Panc1 (cell line): ENCODE measurements around the gene CYTH2. TPM values are rescaled to one million over a fixed set of nuclear protein-coding genes. Genes with fewer than 3 reads are reported as not detected.

ENCODE experiments used
- ATAC-seq: fragments of 200-7000 bp; cut with Tn5 transposase; 2 replicates; pipeline ENCODE4 v1.9.1; 2020; ENCODE audit warnings: mild to moderate bottlenecking, moderate library complexity
- Bru-seq: library from RNA; stranded (reverse); fragments of 400-500 nt; gene quantifications from one replicate; lab custom pipeline; 2021; lab: Mats Ljungman, UMichigan
- BruChase-seq, 2 experiments: library from RNA; stranded (reverse); fragments of 400-500 nt; gene quantifications; one replicate each; lab custom pipeline; 2021; lab: Mats Ljungman, UMichigan
- BruUV-seq: library from RNA; stranded (reverse); fragments of 400-500 nt; replicated peaks from 2 replicates; lab custom pipeline; 2021; lab: Mats Ljungman, UMichigan
- CTCF ChIA-PET: fragments of 300-600 bp; sonication (Branson Sonifier 250); formaldehyde crosslinking; loops from one replicate; lab custom pipeline; 2022; ENCODE audit warnings: antibody characterized with exemption; lab: Charles Lee
- POLR2A ChIA-PET: fragments of 300-600 bp; sonication (Branson Sonifier 250); formaldehyde crosslinking; loops from one replicate; lab custom pipeline; 2022; ENCODE audit warnings: antibody characterized with exemption; lab: Charles Lee
- DNase-seq: peaks from one replicate; pipeline ENCODE4 v3.0.0-alpha.2; 2010; ENCODE audit warnings: low read depth, low spot score
- H3K27ac ChIP-seq: 2 replicates; pipeline ENCODE4 v1.5.1; 2011; ENCODE audit warnings: mild to moderate bottlenecking, low read length, inconsistent platforms
- H3K27me3 ChIP-seq: fragments of 200-500 bp; sonication (Bioruptor generic); 2 replicates; pipeline ENCODE4 v1.6.0; 2014; ENCODE audit warnings: low read length, inconsistent platforms; ENCODE audit not compliant: control insufficient read depth, insufficient read depth
- H3K36me3 ChIP-seq: fragments of 200-500 bp; sonication (Bioruptor generic); 2 replicates; pipeline ENCODE4 v1.5.1; 2014; ENCODE audit warnings: inconsistent platforms, mild to moderate bottlenecking, low read length, moderate library complexity; ENCODE audit not compliant: control insufficient read depth, insufficient read depth
- H3K4me1 ChIP-seq: 2 replicates; pipeline ENCODE4 v1.5.1; 2011; ENCODE audit warnings: inconsistent platforms, mild to moderate bottlenecking, low read length, moderate library complexity; ENCODE audit not compliant: control insufficient read depth, insufficient read depth
- H3K4me3 ChIP-seq, 2 experiments: 2 replicates each; pipeline ENCODE4 v1.5.1; 2011 to 2012; ENCODE audit warnings: low read depth in 2 of 2, low read length in 2 of 2, mild to moderate bottlenecking in 2 of 2, inconsistent platforms in 1 of 2, moderate library complexity in 1 of 2
- H3K9me3 ChIP-seq: fragments of 200-500 bp; sonication (Bioruptor generic); 2 replicates; pipeline ENCODE4 v1.5.1; 2014; ENCODE audit warnings: low read depth, mild to moderate bottlenecking, inconsistent platforms, low read length, moderate library complexity; ENCODE audit not compliant: control insufficient read depth, insufficient read depth
- POLR2AphosphoS5 ChIP-seq: IDR thresholded peaks from 2 replicates; pipeline ENCODE4 v1.6.1; 2012; ENCODE audit warnings: mild to moderate bottlenecking, low read depth, low read length, moderate library complexity
- SIN3A ChIP-seq: IDR thresholded peaks from 2 replicates; pipeline ENCODE4 v1.6.1; 2012; ENCODE audit warnings: low read depth, mild to moderate bottlenecking, low read length, moderate library complexity, borderline replicate concordance; ENCODE audit not compliant: insufficient read depth
- TCF7L2 ChIP-seq: IDR thresholded peaks from 2 replicates; pipeline ENCODE4 v1.6.1; 2011; ENCODE audit warnings: mild to moderate bottlenecking, low read depth, low read length, inconsistent platforms
- in situ Hi-C: cut with HindIII; loops from 2 replicates; pipeline ENCODE4 v1.10.0; 2016; ENCODE audit warnings: low sequenced_read_pairs, low pct_unique_long_range_greater_than_20kb
- intact Hi-C: fragments of 100-400 bp; cut with micrococcal nuclease; formaldehyde crosslinking; loops from one replicate; pipeline ENCODE4 v1.10.0; 2022; ENCODE audit not compliant: unreplicated experiment
- long read RNA-seq: library from polyadenylated mRNA; unstranded; transcript quantifications from one replicate; pipeline ENCODE4 v2.0.0, GENCODE V29; 2021; ENCODE audit not compliant: unreplicated experiment
- polyA plus RNA-seq: library from polyadenylated mRNA; unstranded; fragments of >200 nt; gene quantifications from one replicate; pipeline ENCODE4 v1.2.1, GENCODE V29; 2012; ENCODE audit warnings: missing spikeins; ENCODE audit not compliant: insufficient read length
- total RNA-seq: library from RNA; stranded (reverse); gene quantifications from one replicate; pipeline ENCODE4 v1.2.1, GENCODE V29; 2021; ENCODE audit not compliant: unreplicated experiment
- TF ChIP-seq, protein P1 (sequence below): fragments of 450-650 bp; IDR thresholded peaks from 2 replicates; pipeline ENCODE4 v1.5.1; 2017; ENCODE audit warnings: mild to moderate bottlenecking
- TF ChIP-seq, protein P2 (sequence below), 2 experiments: IDR thresholded peaks; 2 replicates each; pipeline ENCODE4 v1.6.1; 2011 to 2012; ENCODE audit warnings: low read depth in 2 of 2, control low read depth in 1 of 2, low read length in 1 of 2, mild to moderate bottlenecking in 1 of 2, moderate library complexity in 1 of 2; ENCODE audit not compliant: insufficient read depth in 1 of 2

CYTH2 gene
- total RNA-seq: 53.4 TPM
- polyA plus RNA-seq: 47.4 TPM
- Bru-seq, nascent RNA: percentile 84 among the genes with signal in this experiment
- percentile 94 among the genes with signal in this experiment for BruChase-seq, experiment 1, labeled RNA remaining after a 2-hour chase
- percentile 95 among the genes with signal in this experiment for BruChase-seq, experiment 2, labeled RNA remaining after a 6-hour chase
- long read RNA-seq, full-length matches to known transcripts: 35 of 109 reads
- long read RNA-seq, partial matches to known transcripts: 42 of 109 reads
- long read RNA-seq, other reads (novel, unspliced or antisense): 32 of 109 reads

GRCh38 chr19:48469289-48469881 lies at the start of gene CYTH2:
CYTH2 (plus strand) TSS chr19:48469369; CDS start chr19:48469508, 139 bp downstream.
- no peaks in the 10 kb centered on the region for H3K9me3 ChIP-seq
- intact Hi-C loops: no loop called here
- no peaks in the 10 kb centered on the region for H3K27me3 ChIP-seq
- TF ChIP-seq, protein P1, sequence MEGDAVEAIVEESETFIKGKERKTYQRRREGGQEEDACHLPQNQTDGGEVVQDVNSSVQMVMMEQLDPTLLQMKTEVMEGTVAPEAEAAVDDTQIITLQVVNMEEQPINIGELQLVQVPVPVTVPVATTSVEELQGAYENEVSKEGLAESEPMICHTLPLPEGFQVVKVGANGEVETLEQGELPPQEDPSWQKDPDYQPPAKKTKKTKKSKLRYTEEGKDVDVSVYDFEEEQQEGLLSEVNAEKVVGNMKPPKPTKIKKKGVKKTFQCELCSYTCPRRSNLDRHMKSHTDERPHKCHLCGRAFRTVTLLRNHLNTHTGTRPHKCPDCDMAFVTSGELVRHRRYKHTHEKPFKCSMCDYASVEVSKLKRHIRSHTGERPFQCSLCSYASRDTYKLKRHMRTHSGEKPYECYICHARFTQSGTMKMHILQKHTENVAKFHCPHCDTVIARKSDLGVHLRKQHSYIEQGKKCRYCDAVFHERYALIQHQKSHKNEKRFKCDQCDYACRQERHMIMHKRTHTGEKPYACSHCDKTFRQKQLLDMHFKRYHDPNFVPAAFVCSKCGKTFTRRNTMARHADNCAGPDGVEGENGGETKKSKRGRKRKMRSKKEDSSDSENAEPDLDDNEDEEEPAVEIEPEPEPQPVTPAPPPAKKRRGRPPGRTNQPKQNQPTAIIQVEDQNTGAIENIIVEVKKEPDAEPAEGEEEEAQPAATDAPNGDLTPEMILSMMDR: no peak
- peak; percentile 71; the same call in 1 of the 2 replicates for TF ChIP-seq POLR2AphosphoS5
- in situ Hi-C loops: no loop called here
- H3K36me3 ChIP-seq: peaks cover 2% of the 10 kb centered on the region; the same call in 1 of the 2 replicates
- DNase-seq (no peak), ATAC-seq (peak; percentile 76)
- BruUV-seq: no TSS peak
- CTCF ChIA-PET: no interaction called here
- peaks cover 2% of the 10 kb centered on the region for H3K4me1 ChIP-seq
- H3K4me3 ChIP-seq: peak within 1 kb of the TSS; percentile 57 to 81
- peak within 1 kb of the TSS; percentile 76 for H3K27ac ChIP-seq
- POLR2A ChIA-PET: interaction anchor here (0.7 kb wide), 1 partner anchor 16 kb away, joined by 3 read pairs; no protein-coding TSS in a partner anchor

DNA sequence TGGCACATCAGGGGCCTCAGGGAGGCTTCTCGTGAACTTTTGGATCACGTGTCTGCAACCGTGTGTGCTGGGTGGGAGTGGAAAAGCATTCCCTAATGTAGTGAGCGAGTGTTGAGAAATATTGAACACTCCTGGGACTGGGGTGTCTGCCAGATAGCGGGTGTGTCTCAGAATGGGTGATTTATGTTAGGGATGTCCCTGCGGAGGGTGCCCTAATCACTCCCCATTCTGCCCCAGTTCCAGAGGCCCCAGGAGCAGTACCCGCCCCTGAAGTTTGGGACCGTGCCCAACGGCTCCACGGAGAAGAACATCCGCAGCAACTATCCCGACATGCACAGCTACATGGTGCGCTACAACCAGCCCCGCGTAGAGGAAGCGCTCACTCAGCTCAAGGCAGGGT lies 47.6 kb upstream of the CYTH2 start:
- Histone ChIP-seq H3K36me3 (no peaks in the 10 kb centered on the region), H3K9me3 (no peaks in the 10 kb centered on the region), H3K27ac (no peak overlapping the region), H3K4me1 (peaks cover 4% of the 10 kb centered on the region), H3K4me3 (no peak overlapping the region), H3K27me3 (no peaks in the 10 kb centered on the region)
- TF ChIP-seq POLR2AphosphoS5: no peak
- TF ChIP-seq, protein P2, sequence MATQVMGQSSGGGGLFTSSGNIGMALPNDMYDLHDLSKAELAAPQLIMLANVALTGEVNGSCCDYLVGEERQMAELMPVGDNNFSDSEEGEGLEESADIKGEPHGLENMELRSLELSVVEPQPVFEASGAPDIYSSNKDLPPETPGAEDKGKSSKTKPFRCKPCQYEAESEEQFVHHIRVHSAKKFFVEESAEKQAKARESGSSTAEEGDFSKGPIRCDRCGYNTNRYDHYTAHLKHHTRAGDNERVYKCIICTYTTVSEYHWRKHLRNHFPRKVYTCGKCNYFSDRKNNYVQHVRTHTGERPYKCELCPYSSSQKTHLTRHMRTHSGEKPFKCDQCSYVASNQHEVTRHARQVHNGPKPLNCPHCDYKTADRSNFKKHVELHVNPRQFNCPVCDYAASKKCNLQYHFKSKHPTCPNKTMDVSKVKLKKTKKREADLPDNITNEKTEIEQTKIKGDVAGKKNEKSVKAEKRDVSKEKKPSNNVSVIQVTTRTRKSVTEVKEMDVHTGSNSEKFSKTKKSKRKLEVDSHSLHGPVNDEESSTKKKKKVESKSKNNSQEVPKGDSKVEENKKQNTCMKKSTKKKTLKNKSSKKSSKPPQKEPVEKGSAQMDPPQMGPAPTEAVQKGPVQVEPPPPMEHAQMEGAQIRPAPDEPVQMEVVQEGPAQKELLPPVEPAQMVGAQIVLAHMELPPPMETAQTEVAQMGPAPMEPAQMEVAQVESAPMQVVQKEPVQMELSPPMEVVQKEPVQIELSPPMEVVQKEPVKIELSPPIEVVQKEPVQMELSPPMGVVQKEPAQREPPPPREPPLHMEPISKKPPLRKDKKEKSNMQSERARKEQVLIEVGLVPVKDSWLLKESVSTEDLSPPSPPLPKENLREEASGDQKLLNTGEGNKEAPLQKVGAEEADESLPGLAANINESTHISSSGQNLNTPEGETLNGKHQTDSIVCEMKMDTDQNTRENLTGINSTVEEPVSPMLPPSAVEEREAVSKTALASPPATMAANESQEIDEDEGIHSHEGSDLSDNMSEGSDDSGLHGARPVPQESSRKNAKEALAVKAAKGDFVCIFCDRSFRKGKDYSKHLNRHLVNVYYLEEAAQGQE (IDR thresholded peaks at IDR 0.05; ENCODE audit: insufficient read depth in 1 of 2, low read depth in 2 of 2, low read length in 1 of 2): no peak
- no peak for TF ChIP-seq TCF7L2
- TF ChIP-seq, protein P1: no peak
- TF ChIP-seq SIN3A: no peak
- ATAC-seq: no peak
- CTCF ChIA-PET: no interaction called here
- intact Hi-C loops (no loop called here), in situ Hi-C loops (no loop called here)
- DNase-seq: no peak
- POLR2A ChIA-PET: no interaction called here
- no TSS peak for BruUV-seq
